Measurements from ENCODE around the gene IGIP.

DNA sequence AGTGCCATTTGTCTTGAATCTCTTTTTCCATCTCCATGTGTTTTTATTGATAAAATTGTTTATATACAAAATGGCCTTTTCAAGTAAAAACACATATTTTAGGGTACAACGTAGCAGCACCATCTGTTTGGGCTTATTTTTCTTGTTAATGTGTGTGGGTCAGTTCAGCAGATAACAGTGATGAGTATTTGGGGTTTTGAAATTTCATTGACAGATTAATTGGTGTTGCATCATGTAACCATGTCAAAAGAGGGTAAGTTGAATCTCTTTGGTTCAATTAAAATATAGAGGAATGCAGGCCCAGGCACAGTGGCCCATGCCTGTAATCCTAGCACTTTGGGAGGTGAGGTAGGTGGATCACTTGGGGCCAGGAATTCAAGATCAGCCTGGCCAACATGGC is 31.9 kb upstream of the IGIP start:
- TF ChIP-seq, protein P1, sequence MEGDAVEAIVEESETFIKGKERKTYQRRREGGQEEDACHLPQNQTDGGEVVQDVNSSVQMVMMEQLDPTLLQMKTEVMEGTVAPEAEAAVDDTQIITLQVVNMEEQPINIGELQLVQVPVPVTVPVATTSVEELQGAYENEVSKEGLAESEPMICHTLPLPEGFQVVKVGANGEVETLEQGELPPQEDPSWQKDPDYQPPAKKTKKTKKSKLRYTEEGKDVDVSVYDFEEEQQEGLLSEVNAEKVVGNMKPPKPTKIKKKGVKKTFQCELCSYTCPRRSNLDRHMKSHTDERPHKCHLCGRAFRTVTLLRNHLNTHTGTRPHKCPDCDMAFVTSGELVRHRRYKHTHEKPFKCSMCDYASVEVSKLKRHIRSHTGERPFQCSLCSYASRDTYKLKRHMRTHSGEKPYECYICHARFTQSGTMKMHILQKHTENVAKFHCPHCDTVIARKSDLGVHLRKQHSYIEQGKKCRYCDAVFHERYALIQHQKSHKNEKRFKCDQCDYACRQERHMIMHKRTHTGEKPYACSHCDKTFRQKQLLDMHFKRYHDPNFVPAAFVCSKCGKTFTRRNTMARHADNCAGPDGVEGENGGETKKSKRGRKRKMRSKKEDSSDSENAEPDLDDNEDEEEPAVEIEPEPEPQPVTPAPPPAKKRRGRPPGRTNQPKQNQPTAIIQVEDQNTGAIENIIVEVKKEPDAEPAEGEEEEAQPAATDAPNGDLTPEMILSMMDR (IDR thresholded peaks at IDR 0.05; ENCODE audit: low read depth, low read length, missing input control), result no peak
- TF ChIP-seq TAF1 (conservative IDR thresholded peaks at IDR 0.05) (no peak), GABPA (IDR thresholded peaks at IDR 0.05 in 1 of 2, conservative IDR thresholded peaks at IDR 0.05 in 1 of 2) (no peak), SP1 (IDR thresholded peaks at IDR 0.05) (no peak), NR2F2 (IDR thresholded peaks at IDR 0.05) (no peak), RAD21 (IDR thresholded peaks at IDR 0.05) (no peak)
- TF ChIP-seq, protein P2, sequence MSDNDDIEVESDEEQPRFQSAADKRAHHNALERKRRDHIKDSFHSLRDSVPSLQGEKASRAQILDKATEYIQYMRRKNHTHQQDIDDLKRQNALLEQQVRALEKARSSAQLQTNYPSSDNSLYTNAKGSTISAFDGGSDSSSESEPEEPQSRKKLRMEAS (IDR thresholded peaks at IDR 0.05), result no peak
- TF ChIP-seq, protein P3, sequence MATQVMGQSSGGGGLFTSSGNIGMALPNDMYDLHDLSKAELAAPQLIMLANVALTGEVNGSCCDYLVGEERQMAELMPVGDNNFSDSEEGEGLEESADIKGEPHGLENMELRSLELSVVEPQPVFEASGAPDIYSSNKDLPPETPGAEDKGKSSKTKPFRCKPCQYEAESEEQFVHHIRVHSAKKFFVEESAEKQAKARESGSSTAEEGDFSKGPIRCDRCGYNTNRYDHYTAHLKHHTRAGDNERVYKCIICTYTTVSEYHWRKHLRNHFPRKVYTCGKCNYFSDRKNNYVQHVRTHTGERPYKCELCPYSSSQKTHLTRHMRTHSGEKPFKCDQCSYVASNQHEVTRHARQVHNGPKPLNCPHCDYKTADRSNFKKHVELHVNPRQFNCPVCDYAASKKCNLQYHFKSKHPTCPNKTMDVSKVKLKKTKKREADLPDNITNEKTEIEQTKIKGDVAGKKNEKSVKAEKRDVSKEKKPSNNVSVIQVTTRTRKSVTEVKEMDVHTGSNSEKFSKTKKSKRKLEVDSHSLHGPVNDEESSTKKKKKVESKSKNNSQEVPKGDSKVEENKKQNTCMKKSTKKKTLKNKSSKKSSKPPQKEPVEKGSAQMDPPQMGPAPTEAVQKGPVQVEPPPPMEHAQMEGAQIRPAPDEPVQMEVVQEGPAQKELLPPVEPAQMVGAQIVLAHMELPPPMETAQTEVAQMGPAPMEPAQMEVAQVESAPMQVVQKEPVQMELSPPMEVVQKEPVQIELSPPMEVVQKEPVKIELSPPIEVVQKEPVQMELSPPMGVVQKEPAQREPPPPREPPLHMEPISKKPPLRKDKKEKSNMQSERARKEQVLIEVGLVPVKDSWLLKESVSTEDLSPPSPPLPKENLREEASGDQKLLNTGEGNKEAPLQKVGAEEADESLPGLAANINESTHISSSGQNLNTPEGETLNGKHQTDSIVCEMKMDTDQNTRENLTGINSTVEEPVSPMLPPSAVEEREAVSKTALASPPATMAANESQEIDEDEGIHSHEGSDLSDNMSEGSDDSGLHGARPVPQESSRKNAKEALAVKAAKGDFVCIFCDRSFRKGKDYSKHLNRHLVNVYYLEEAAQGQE (IDR thresholded peaks at IDR 0.05), result no peak
- TF ChIP-seq, protein P4, sequence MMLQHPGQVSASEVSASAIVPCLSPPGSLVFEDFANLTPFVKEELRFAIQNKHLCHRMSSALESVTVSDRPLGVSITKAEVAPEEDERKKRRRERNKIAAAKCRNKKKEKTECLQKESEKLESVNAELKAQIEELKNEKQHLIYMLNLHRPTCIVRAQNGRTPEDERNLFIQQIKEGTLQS (IDR thresholded peaks at IDR 0.05), result no peak

All from liver (tissue), 3 donors.